Measurements from ENCODE around the gene LNP1. TPM values are rescaled to one million over a fixed set of nuclear protein-coding genes. Genes with fewer than 3 reads are reported as not detected.

LNP1 gene
- polyA plus RNA-seq, 4 donors, result 1.8 to 2.5 TPM; not detected in 2

DNA sequence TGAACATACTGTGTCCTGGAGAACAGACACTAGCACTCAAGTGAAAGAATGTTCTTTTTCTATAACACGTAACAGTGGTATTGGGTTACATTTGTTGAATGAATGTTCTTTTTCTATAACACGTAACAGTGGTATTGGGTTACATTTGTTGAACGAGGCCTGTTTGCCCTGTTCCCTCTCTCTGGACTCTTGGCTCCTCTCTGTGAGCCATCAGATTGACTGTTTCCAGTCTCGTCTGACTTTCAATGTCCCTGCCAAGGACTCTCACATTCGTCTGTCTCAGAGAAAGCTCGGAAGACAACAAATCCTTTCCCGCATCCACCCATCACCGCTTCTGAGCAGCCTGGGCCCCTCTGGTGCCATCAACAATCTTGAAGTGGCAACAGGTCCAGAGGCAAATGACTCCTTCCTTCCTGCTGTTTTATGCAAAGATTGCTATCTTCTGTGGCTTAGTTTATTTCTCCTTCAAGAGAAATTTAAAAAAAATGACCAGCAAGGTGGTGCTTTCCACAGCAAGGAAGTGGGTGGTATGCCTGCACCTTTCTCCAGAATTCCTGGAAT is 99.1 kb downstream of the LNP1 start:
- no peak overlapping the region for H3K27ac ChIP-seq (ENCODE audit: low read depth in 1 of 3, low read length in 2 of 3)
- 80 to 86% (median 85%) methylated on average over 8 of the region's 8 CpGs for WGBS, 3 donors
- no peak for FAIRE-seq

DNA sequence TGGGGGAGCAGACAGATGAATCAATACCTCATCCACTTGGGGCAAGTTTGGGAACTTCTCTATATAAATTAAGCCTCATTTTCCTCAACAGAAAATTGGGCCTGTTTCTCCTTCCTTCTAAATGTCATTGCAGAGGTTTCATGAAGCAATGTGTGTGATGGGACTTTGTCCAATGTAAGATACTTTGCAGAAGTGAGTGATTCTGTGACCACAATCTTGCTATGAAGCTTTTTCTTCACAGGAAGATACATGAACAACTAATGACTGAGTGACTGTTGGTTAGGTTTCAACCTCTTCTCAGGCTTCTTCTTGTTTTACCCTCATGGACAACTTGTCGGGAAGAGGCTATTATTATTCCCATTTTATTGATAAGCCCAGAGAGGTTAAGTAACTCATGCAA is 102.1 kb downstream of the LNP1 start:
- no peak for FAIRE-seq

More for the DNA sequence above, 99.1 kb downstream of the LNP1 start:
- H3K4me1 ChIP-seq (ENCODE audit: control insufficient read depth in 3 of 3, insufficient read depth in 2 of 3, low read depth in 1 of 3, low read length in 2 of 3), result no peaks in the 10 kb centered on the region
- no peaks in the 10 kb centered on the region for H3K27me3 ChIP-seq (ENCODE audit: control insufficient read depth in 3 of 3, insufficient read depth in 3 of 3, low read length in 3 of 3)
- no peak for DNase-seq
- H3K4me3 ChIP-seq (ENCODE audit: low read depth in 1 of 3, low read length in 3 of 3), result no peak overlapping the region
- H3K36me3 ChIP-seq (ENCODE audit: control insufficient read depth in 3 of 3, insufficient read depth in 2 of 3, low read depth in 1 of 3, low read length in 3 of 3), result no peaks in the 10 kb centered on the region
- H3K9me3 ChIP-seq (ENCODE audit: control insufficient read depth in 2 of 2, insufficient read depth in 1 of 2, low read depth in 1 of 2, low read length in 1 of 2), result no peaks in the 10 kb centered on the region

More for the DNA sequence above, 102.1 kb downstream of the LNP1 start:
- Histone ChIP-seq H3K4me3 (ENCODE audit: low read depth in 1 of 3, low read length in 3 of 3) (no peak overlapping the region), H3K36me3 (ENCODE audit: control insufficient read depth in 3 of 3, insufficient read depth in 2 of 3, low read depth in 1 of 3, low read length in 3 of 3) (no peaks in the 10 kb centered on the region), H3K27me3 (ENCODE audit: control insufficient read depth in 3 of 3, insufficient read depth in 3 of 3, low read length in 3 of 3) (no peaks in the 10 kb centered on the region), H3K4me1 (ENCODE audit: control insufficient read depth in 3 of 3, insufficient read depth in 2 of 3, low read depth in 1 of 3, low read length in 2 of 3) (no peaks in the 10 kb centered on the region), H3K9me3 (ENCODE audit: control insufficient read depth in 2 of 2, insufficient read depth in 1 of 2, low read depth in 1 of 2, low read length in 1 of 2) (peaks cover 0 to 8% of the 10 kb centered on the region in 2 donors), H3K27ac (ENCODE audit: low read depth in 1 of 3, low read length in 2 of 3) (no peak overlapping the region)
- no peak for DNase-seq
- WGBS, 3 donors, result 82 to 97% (median 88%) methylated on average over 1 of the region's 1 CpG

Other genes starting within 250 kb of the LNP1 start
- 10 to 100 TPM; 17.9 to 40.9 (median 36.0) TPM for gene TBC1D23, start 140.5 kb upstream of the LNP1 start, polyA plus RNA-seq
- 100 to 1,000 TPM in 1 of 4 donors, 10 to 100 TPM in 2, 1 to 10 TPM in 1; 7.0 to 102 (median 16.1) TPM for gene NIT2, start 66.8 kb upstream of the LNP1 start, polyA plus RNA-seq
- 10 to 100 TPM; 16.2 to 72.0 (median 26.0) TPM for gene TOMM70, start 450 bp upstream of the LNP1 start, polyA plus RNA-seq
- 1 to 10 TPM in 3 of 4 donors, not detected in 1; 5.1 to 7.5 (median 6.9) TPM for gene TMEM45A, start 91.1 kb downstream of the LNP1 start, polyA plus RNA-seq
- 10 to 100 TPM; 25.9 to 90.1 (median 48.2) TPM for gene ADGRG7, start 208.1 kb downstream of the LNP1 start, polyA plus RNA-seq